Upper lobe of left lung (tissue), 4 donors: ENCODE measurements around the gene CXXC4.

Source experiments
- CTCF ChIP-seq, 6 experiments: fragments of 450-650 bp in 4 of 6; fragments of 200-600 bp in 2 of 6; sonication (generic) in 2 of 6; IDR thresholded peaks; one replicate each; pipeline ENCODE4 v1.5.1; 2016 to 2019; ENCODE audit warnings: antibody characterized with exemption in 6 of 6
- POLR2A ChIP-seq, 4 donors: fragments of 450-650 bp; IDR thresholded peaks; one replicate each; pipeline ENCODE4 v1.5.1; 2016 to 2017; ENCODE audit warnings: antibody characterized with exemption in 4 of 4, mild to moderate bottlenecking in 2 of 4

GRCh38 chr4:104530426-104530825, 35.7 kb upstream of the CXXC4 start:
- TF ChIP-seq CTCF (IDR thresholded peaks at IDR 0.05): no peak
- TF ChIP-seq POLR2A (IDR thresholded peaks at IDR 0.05): no peak
